HCT116 (cell line): ENCODE measurements around the gene COX6A2. TPM values are rescaled to one million over a fixed set of nuclear protein-coding genes. Genes with fewer than 3 reads are reported as not detected.

ENCODE experiments used
- ATAC-seq: fragments of 200-7000 bp; cut with Tn5 transposase; 2 replicates; pipeline ENCODE4 v1.9.1; 2020; ENCODE audit warnings: mild to moderate bottlenecking, moderate library complexity
- BruUV-seq: library from RNA; stranded (reverse); fragments of 400-500 nt; replicated peaks from 2 replicates; lab custom pipeline; 2021; lab: Mats Ljungman, UMichigan
- CTCF ChIA-PET: fragments of 300-600 bp; sonication (Branson Sonifier 250); formaldehyde crosslinking; loops from one replicate; lab custom pipeline; 2021; ENCODE audit warnings: antibody characterized with exemption; lab: Charles Lee
- POLR2A ChIA-PET: fragments of 300-600, 350-600 bp; sonication (Branson Sonifier 250); formaldehyde crosslinking; loops from one replicate; lab custom pipeline; 2021; ENCODE audit warnings: antibody characterized with exemption; lab: Charles Lee
- RAD21 ChIA-PET, 2 experiments: fragments of 300-600 bp; sonication (Branson Sonifier 250); formaldehyde crosslinking; loops; one replicate each; lab custom pipeline; 2023; ENCODE audit warnings: low total read pairs in 2 of 2; ENCODE audit not compliant: uncharacterized antibody in 2 of 2, unreplicated experiment in 2 of 2, low non-redundant PET in 1 of 2; lab: Charles Lee
- DNase-seq: peaks from one replicate; pipeline ENCODE4 v3.0.0-alpha.2; 2010; ENCODE audit warnings: low read depth, low spot score
- H2AFZ ChIP-seq: fragments of 200-600 bp; shearing (Covaris generic), sonication (generic); 2 replicates; pipeline ENCODE4 v1.6.1; 2017; ENCODE audit warnings: low read depth, mixed run types, mixed read lengths, antibody characterized with exemption, low read length; ENCODE audit not compliant: poor library complexity, severe bottlenecking
- H3K27ac ChIP-seq: 2 replicates; pipeline ENCODE4 v1.5.1; 2012; ENCODE audit warnings: low read depth, low read length
- H3K27me3 ChIP-seq: fragments of 200-600 bp; sonication (generic); 2 replicates; pipeline ENCODE4 v1.6.1; 2016; ENCODE audit warnings: mixed run types, low read length, mixed read lengths; ENCODE audit not compliant: insufficient read depth
- H3K36me3 ChIP-seq, 2 experiments: fragments of 200-500 bp in 1 of 2; fragments of 200-600 bp in 1 of 2; sonication (Bioruptor generic) in 1 of 2; sonication (generic) in 1 of 2; 2 replicates each; pipeline versions ENCODE4 v1.5.1 to v1.6.1; 2014 to 2016; ENCODE audit warnings: low read length in 2 of 2, inconsistent platforms in 1 of 2, mixed read lengths in 1 of 2, mixed run types in 1 of 2; ENCODE audit not compliant: insufficient read depth in 2 of 2, control insufficient read depth in 1 of 2
- H3K4me1 ChIP-seq, 2 experiments: fragments of 200-600 bp in 1 of 2; sonication (generic) in 1 of 2; 2 replicates each; pipeline versions ENCODE4 v1.5.1 to v1.6.1; 2012 to 2017; ENCODE audit warnings: low read length in 2 of 2, inconsistent platforms in 1 of 2, mild to moderate bottlenecking in 1 of 2, mixed read lengths in 1 of 2, mixed run types in 1 of 2, moderate library complexity in 1 of 2; ENCODE audit not compliant: insufficient read depth in 2 of 2, control insufficient read depth in 1 of 2
- H3K4me2 ChIP-seq: fragments of 200-600 bp; sonication (generic); 2 replicates; pipeline ENCODE4 v1.6.1; 2017; ENCODE audit warnings: mixed run types, low read length, mixed read lengths
- H3K4me3 ChIP-seq, 2 experiments: fragments of 200-600 bp in 1 of 2; sonication (generic) in 1 of 2; replicated peaks in 1 of 2; 2 replicates each; pipeline ENCODE4 v1.5.1; 2011 to 2016; ENCODE audit warnings: low read length in 2 of 2, control low read depth in 1 of 2, low read depth in 1 of 2, mild to moderate bottlenecking in 1 of 2, mixed read lengths in 1 of 2, mixed run types in 1 of 2
- H3K79me2 ChIP-seq: fragments of 200-600 bp; sonication (generic); 2 replicates; pipeline ENCODE4 v1.6.1; 2017; ENCODE audit warnings: mild to moderate bottlenecking, mixed run types, low read length, moderate library complexity, mixed read lengths; ENCODE audit not compliant: insufficient read depth
- H3K9ac ChIP-seq: fragments of 200-600 bp; sonication (generic); 2 replicates; pipeline ENCODE4 v1.6.1; 2016; ENCODE audit warnings: low read length, mixed read lengths
- H3K9me2 ChIP-seq: fragments of 200-600 bp; sonication (generic), shearing (Covaris generic); 2 replicates; pipeline ENCODE4 v1.6.1; 2017; ENCODE audit warnings: mixed run types, mild to moderate bottlenecking, moderate library complexity; ENCODE audit not compliant: insufficient read depth
- H3K9me3 ChIP-seq, 2 experiments: fragments of 200-500 bp in 1 of 2; fragments of 200-600 bp in 1 of 2; sonication (Bioruptor generic) in 1 of 2; sonication (generic) in 1 of 2; 2 replicates each; pipeline ENCODE4 v1.6.1; 2014 to 2017; ENCODE audit warnings: low read length in 2 of 2, mixed read lengths in 2 of 2, inconsistent platforms in 1 of 2, low read depth in 1 of 2, mild to moderate bottlenecking in 1 of 2, mixed run types in 1 of 2, moderate library complexity in 1 of 2; ENCODE audit not compliant: control insufficient read depth in 1 of 2, insufficient read depth in 1 of 2
- H4K20me1 ChIP-seq: fragments of 200-600 bp; sonication (generic), shearing (Covaris generic); 2 replicates; pipeline ENCODE4 v1.6.1; 2017; ENCODE audit warnings: mixed run types, mild to moderate bottlenecking, moderate library complexity; ENCODE audit not compliant: insufficient read depth
- ATF3 ChIP-seq: IDR thresholded peaks from 2 replicates; pipeline ENCODE4 v1.6.1; 2012
- ELF1 ChIP-seq: IDR thresholded peaks from 2 replicates; pipeline ENCODE4 v1.6.1; 2012; ENCODE audit warnings: low read depth, borderline replicate concordance
- EZH2phosphoT487 ChIP-seq: fragments of 200-600 bp; IDR thresholded peaks from 2 replicates; pipeline ENCODE4 v1.6.1; 2018; ENCODE audit warnings: antibody characterized with exemption, borderline replicate concordance
- JUND ChIP-seq: IDR thresholded peaks from 2 replicates; pipeline ENCODE4 v1.6.1; 2012
- MAX ChIP-seq: IDR thresholded peaks from 2 replicates; pipeline ENCODE4 v1.6.1; 2012
- POLR2A ChIP-seq: IDR thresholded peaks from 2 replicates; pipeline ENCODE4 v1.7.0; 2011; ENCODE audit warnings: borderline replicate concordance; ENCODE audit not compliant: insufficient read depth, insufficient read length; ENCODE audit errors: extremely low read depth
- POLR2AphosphoS5 ChIP-seq: IDR thresholded peaks from 2 replicates; pipeline ENCODE4 v1.6.1; 2011; ENCODE audit warnings: mild to moderate bottlenecking, low read depth, low read length, moderate library complexity
- RAD21 ChIP-seq: IDR thresholded peaks from 2 replicates; pipeline ENCODE4 v1.6.1; 2012; ENCODE audit warnings: low read depth, mild to moderate bottlenecking
- SP1 ChIP-seq: IDR thresholded peaks from 2 replicates; pipeline ENCODE4 v1.6.1; 2012; ENCODE audit warnings: low read depth
- SRF ChIP-seq: IDR thresholded peaks from 2 replicates; pipeline ENCODE4 v1.6.1; 2012; ENCODE audit warnings: low read depth
- ZFX ChIP-seq: fragments of 450-650 bp; IDR thresholded peaks from 2 replicates; pipeline ENCODE4 v1.6.1; 2017
- ZNF274 ChIP-seq: fragments of 200-500 bp; sonication (Bioruptor generic); IDR thresholded peaks from 2 replicates; pipeline ENCODE4 v1.6.1; 2014; ENCODE audit warnings: mild to moderate bottlenecking, low read depth, low read length, inconsistent platforms
- intact Hi-C: fragments of 100-400 bp; cut with micrococcal nuclease; formaldehyde crosslinking; loops from 2 replicates; pipeline ENCODE4 v1.10.0; 2022
- total RNA-seq: library from RNA; stranded (reverse); gene quantifications from one replicate; pipeline ENCODE4 v1.2.1, GENCODE V29; 2021; ENCODE audit not compliant: unreplicated experiment

COX6A2 gene
- total RNA-seq, 1 experiment from 2014 or later = not detected

GRCh38 chr16:31464348-31464769 lies 36.2 kb upstream of the COX6A2 start:
- Histone ChIP-seq H3K27me3 (no peaks in the 10 kb centered on the region), H3K27ac (no peak overlapping the region), H3K4me2 (no peak overlapping the region), H3K9me2 (no peaks in the 10 kb centered on the region), H3K4me3 (no peak overlapping the region), H3K36me3 (no peaks in the 10 kb centered on the region), H2AFZ (no peak overlapping the region), H3K9ac (no peak overlapping the region), H3K79me2 (no peaks in the 10 kb centered on the region), H3K4me1 (peaks cover 0 to 14% of the 10 kb centered on the region in 2 experiments; a peak in 2 of 4 replicates), H4K20me1 (no peaks in the 10 kb centered on the region), H3K9me3 (no peaks in the 10 kb centered on the region)
- RAD21 ChIA-PET = no interaction called here
- TF ChIP-seq SRF = no peak
- no peak for TF ChIP-seq MAX
- TF ChIP-seq SP1 = no peak
- POLR2A ChIA-PET = no interaction called here
- BruUV-seq = no TSS peak
- DNase-seq = no peak
- ATAC-seq = no peak
- intact Hi-C loops = no loop called here
- CTCF ChIA-PET = no interaction called here

GRCh38 chr16:31461921-31462804 lies 34.0 kb upstream of the COX6A2 start:
- Histone ChIP-seq H3K36me3 (no peaks in the 10 kb centered on the region), H3K4me3 (no peak overlapping the region), H3K27ac (no peak overlapping the region), H3K4me1 (peaks cover 3 to 30% of the 10 kb centered on the region in 2 experiments; a peak in 3 of 4 replicates), H3K9me3 (no peaks in the 10 kb centered on the region), H3K79me2 (peaks cover 18% of the 10 kb centered on the region), H3K27me3 (no peaks in the 10 kb centered on the region), H4K20me1 (no peaks in the 10 kb centered on the region), H3K9me2 (no peaks in the 10 kb centered on the region), H3K4me2 (no peak overlapping the region), H2AFZ (no peak overlapping the region), H3K9ac (no peak overlapping the region)
- no TSS peak for BruUV-seq
- ChIA-PET RAD21 (no interaction called here), CTCF (interaction anchor here (1.4 kb wide), 1 partner anchor 11 kb away, joined by 3 read pairs; no protein-coding TSS in a partner anchor), POLR2A (no interaction called here)
- TF ChIP-seq EZH2phosphoT487 = no peak
- TF ChIP-seq ELF1 = no peak
- TF ChIP-seq ATF3 = no peak
- TF ChIP-seq RAD21 = no peak
- TF ChIP-seq POLR2AphosphoS5 = no peak
- TF ChIP-seq ZFX = no peak
- TF ChIP-seq POLR2A = no peak
- no peak for TF ChIP-seq ZNF274
- no peak for TF ChIP-seq JUND
- DNase-seq (no peak), ATAC-seq (no peak)
- intact Hi-C loops = no loop called here
